Fibroblast of upper back skin (primary cell): ENCODE data around the gene RIOK2.
"Not testable (repeated sequence)": the region's sequence is repeated elsewhere in the genome, so short reads cannot be mapped to it uniquely, and the experiment has no call there.

Experiments
- DNase-seq: peaks from one replicate; pipeline ENCODE4 v3.0.0-alpha.2; 2013

The RIOK2 gene

GRCh38 chr5:97183100-97183929 lies at the start of gene RIOK2:
RIOK2 (minus strand) TSS chr5:97183247; CDS start chr5:97183191, 56 bp downstream.
- peak; percentile 97 for DNase-seq

GRCh38 chr5:97231025-97231636 lies 48.1 kb upstream of the RIOK2 start:
- DNase-seq: peak; percentile 79

GRCh38 chr5:97229688-97230285 lies 46.7 kb upstream of the RIOK2 start:
- DNase-seq: no peak

GRCh38 chr5:97229196-97229595 lies 46.1 kb upstream of the RIOK2 start:
- DNase-seq: no peak

GRCh38 chr5:97225222-97225621 lies 42.2 kb upstream of the RIOK2 start:
- DNase-seq: no peak

GRCh38 chr5:97224112-97224750 lies 41.2 kb upstream of the RIOK2 start:
- peak; percentile 47 for DNase-seq

GRCh38 chr5:97223596-97223995 lies 40.5 kb upstream of the RIOK2 start:
- no peak for DNase-seq

GRCh38 chr5:97209343-97209742 lies 26.3 kb upstream of the RIOK2 start:
- no peak for DNase-seq

GRCh38 chr5:97208714-97209113 lies 25.7 kb upstream of the RIOK2 start:
- no peak for DNase-seq

- DNase-seq: no peak
Measured at GRCh38 chr5:97208184-97208713, 25.2 kb upstream of the RIOK2 start.

GRCh38 chr5:97194366-97194765 lies 11.3 kb upstream of the RIOK2 start:
- no peak for DNase-seq

- DNase-seq: no peak
Measured at GRCh38 chr5:97193355-97193688, 10.3 kb upstream of the RIOK2 start.

GRCh38 chr5:97192580-97193354 lies 9.7 kb upstream of the RIOK2 start:
- peak; percentile 45 for DNase-seq

GRCh38 chr5:97191893-97192292 lies 8.8 kb upstream of the RIOK2 start:
- DNase-seq: no peak

GRCh38 chr5:97189523-97189922 lies 6.5 kb upstream of the RIOK2 start:
- not testable (repeated sequence) for DNase-seq

GRCh38 chr5:97183930-97184213 lies 825 bp upstream of the RIOK2 start:
- DNase-seq: no peak

- no peak for DNase-seq
Measured at GRCh38 chr5:97182571-97183099, 412 bp downstream of the RIOK2 start.

GRCh38 chr5:97181856-97182545 lies 1.0 kb downstream of the RIOK2 start:
- DNase-seq: no peak

- DNase-seq: not testable (repeated sequence)
Measured at GRCh38 chr5:97179457-97179856, 3.6 kb downstream of the RIOK2 start.

GRCh38 chr5:97172227-97172626 lies 10.8 kb downstream of the RIOK2 start:
- DNase-seq: no peak

GRCh38 chr5:97171703-97172102 lies 11.3 kb downstream of the RIOK2 start:
- no peak for DNase-seq

GRCh38 chr5:97167435-97167834 lies 15.6 kb downstream of the RIOK2 start:
- no peak for DNase-seq
